Natural killer cell (primary cell): ENCODE data around the gene JPT1. TPM values are rescaled to one million over a fixed set of nuclear protein-coding genes. Genes with fewer than 3 reads are reported as not detected.
"Not testable (repeated sequence)": the region's sequence is repeated elsewhere in the genome, so short reads cannot be mapped to it uniquely, and the experiment has no call there.

Source experiments
- ATAC-seq, 3 donors: fragments of 150-1000 bp in 2 of 3; fragments of 200-7000 bp in 1 of 3; cut with Tn5 transposase; 1 replicate in 1 of 3; 2 replicates in 2 of 3; pipeline ENCODE4 v1.10.0; 2021; ENCODE audit warnings: mild to moderate bottlenecking in 2 of 3, moderate library complexity in 2 of 3
- DNase-seq, 2 donors: peaks; one replicate each; pipeline versions ENCODE4 v3.0.0 to v3.0.0-alpha.2; 2013 to 2021; ENCODE audit warnings: mixed read lengths in 1 of 2
- H3K27ac ChIP-seq: one replicate; pipeline ENCODE4 v1.5.1; 2013; ENCODE audit warnings: mild to moderate bottlenecking, low read length
- H3K27me3 ChIP-seq: one replicate; pipeline ENCODE4 v1.6.1; 2013; ENCODE audit warnings: low read length; ENCODE audit not compliant: control insufficient read depth, insufficient read depth
- H3K36me3 ChIP-seq: one replicate; pipeline ENCODE4 v1.6.1; 2013; ENCODE audit warnings: low read length; ENCODE audit not compliant: control insufficient read depth, insufficient read depth
- H3K4me1 ChIP-seq: one replicate; pipeline ENCODE4 v1.6.1; 2013; ENCODE audit warnings: low read length; ENCODE audit not compliant: control insufficient read depth, insufficient read depth
- H3K4me3 ChIP-seq: one replicate; pipeline ENCODE4 v1.5.1; 2013; ENCODE audit warnings: low read length
- H3K9me3 ChIP-seq: one replicate; pipeline ENCODE4 v1.6.1; 2013; ENCODE audit warnings: low read length; ENCODE audit not compliant: control insufficient read depth, insufficient read depth
- H3K27ac Mint-ChIP-seq, 2 donors: one replicate each; pipeline ENCODE4 v1.8.0; 2022; ENCODE audit warnings: mild to moderate bottlenecking in 2 of 2, mixed read lengths in 2 of 2, moderate library complexity in 1 of 2
- H3K27me3 Mint-ChIP-seq, 2 donors: one replicate each; pipeline ENCODE4 v1.8.0; 2022; ENCODE audit warnings: low read depth in 2 of 2, mixed read lengths in 2 of 2
- H3K36me3 Mint-ChIP-seq: one replicate; pipeline ENCODE4 v1.8.0; 2022; ENCODE audit warnings: mixed read lengths
- H3K4me1 Mint-ChIP-seq, 2 donors: one replicate each; pipeline ENCODE4 v1.8.0; 2022; ENCODE audit warnings: mixed read lengths in 2 of 2
- H3K4me3 Mint-ChIP-seq: one replicate; pipeline ENCODE4 v1.8.0; 2022; ENCODE audit warnings: mild to moderate bottlenecking, moderate library complexity, mixed read lengths
- H3K9me3 Mint-ChIP-seq, 2 donors: one replicate each; pipeline ENCODE4 v1.8.0; 2022; ENCODE audit warnings: mixed read lengths in 2 of 2
- CTCF ChIP-seq: fragments of 200-600 bp; IDR thresholded peaks from one replicate; pipeline ENCODE4 v1.8.0; 2022; ENCODE audit warnings: antibody characterized with exemption
- WGBS: methylation state at CpG from one replicate; pipeline ENCODE4 v1.1.7; 2013; ENCODE audit warnings: missing lambda C conversion rate; ENCODE audit not compliant: insufficient coverage; 5-methylcytosine and 5-hydroxymethylcytosine counted together
- intact Hi-C: fragments of 100-400 bp; cut with micrococcal nuclease; formaldehyde crosslinking; loops from one replicate; pipeline ENCODE4 v1.14.2; 2022
- total RNA-seq, 4 donors: library from RNA; stranded (reverse); fragments of 120-200 nt in 1 of 4; gene quantifications; one replicate each; pipeline versions ENCODE4 v1.2.3 to v1.2.4, GENCODE V29; 2013 to 2022

The JPT1 gene
- total RNA-seq, 3 donors from 2014 or later (not counting 1 experiment from before 2014, with no cell fraction given) = 45.0 to 54.8 (median 50.5) TPM

DNA sequence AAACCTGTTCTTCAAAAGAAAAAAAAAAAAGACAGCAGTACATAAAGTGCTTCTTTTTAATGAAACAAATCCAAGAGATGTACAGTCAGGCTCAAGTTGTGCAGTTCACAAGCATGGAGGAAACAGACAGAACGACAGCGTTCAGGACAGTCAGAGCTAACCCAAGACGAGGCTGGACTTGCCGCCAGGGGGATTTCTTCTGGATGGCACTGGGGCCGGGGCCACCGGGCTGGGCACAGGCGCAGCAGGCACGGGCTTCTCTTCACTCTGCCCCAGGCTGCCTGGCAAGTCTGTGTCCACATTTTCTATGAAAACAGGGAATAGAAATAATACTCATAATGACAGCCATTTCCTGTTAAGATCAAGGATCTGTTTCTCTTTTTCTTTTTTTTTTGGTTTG is 18.4 kb downstream of the JPT1 start:
- no peaks in the 10 kb centered on the region for H3K9me3 Mint-ChIP-seq
- WGBS = 94% methylated on average over 8 of the region's 8 CpGs
- H3K4me1 ChIP-seq = peaks cover 17% of the 10 kb centered on the region
- no peak overlapping the region for H3K27ac ChIP-seq
- no peak overlapping the region for H3K4me3 Mint-ChIP-seq
- no peaks in the 10 kb centered on the region for H3K27me3 Mint-ChIP-seq
- no peaks in the 10 kb centered on the region for H3K36me3 Mint-ChIP-seq
- H3K4me3 ChIP-seq = no peak overlapping the region
- H3K27me3 ChIP-seq = no peaks in the 10 kb centered on the region
- peaks cover 5% of the 10 kb centered on the region for H3K36me3 ChIP-seq
- intact Hi-C loops = no loop called here
- H3K4me1 Mint-ChIP-seq = peaks cover 7 to 12% of the 10 kb centered on the region in 2 donors
- H3K27ac Mint-ChIP-seq = no peak overlapping the region
- no peak for TF ChIP-seq CTCF
- no peaks in the 10 kb centered on the region for H3K9me3 ChIP-seq
- DNase-seq = no peak
- ATAC-seq = no peak

- peaks cover 17% of the 10 kb centered on the region for H3K4me1 ChIP-seq
- WGBS = 86% methylated on average over 5 of the region's 5 CpGs
- peaks cover 5% of the 10 kb centered on the region for H3K36me3 ChIP-seq
- no peaks in the 10 kb centered on the region for H3K27me3 Mint-ChIP-seq
- H3K4me3 ChIP-seq = no peak overlapping the region
- DNase-seq = no peak
- H3K27me3 ChIP-seq = no peaks in the 10 kb centered on the region
- ATAC-seq = no peak
- no peak overlapping the region for H3K27ac Mint-ChIP-seq
- no peak overlapping the region for H3K4me3 Mint-ChIP-seq
- H3K9me3 ChIP-seq = no peaks in the 10 kb centered on the region
- no peak for TF ChIP-seq CTCF
- intact Hi-C loops = no loop called here
- no peak overlapping the region for H3K27ac ChIP-seq
- H3K4me1 Mint-ChIP-seq = peaks cover 6 to 12% of the 10 kb centered on the region in 2 donors
- no peaks in the 10 kb centered on the region for H3K36me3 Mint-ChIP-seq
- no peaks in the 10 kb centered on the region for H3K9me3 Mint-ChIP-seq
Measured at GRCh38 chr17:75135452-75135851, 18.9 kb downstream of the JPT1 start.

GRCh38 chr17:75133607-75134347 is 20.5 kb downstream of the JPT1 start:
- H3K27ac ChIP-seq, H3K9me3 Mint-ChIP-seq, H3K27ac Mint-ChIP-seq, H3K27me3 Mint-ChIP-seq, H3K36me3 ChIP-seq, ATAC-seq, H3K4me3 Mint-ChIP-seq, DNase-seq, H3K4me3 ChIP-seq, H3K9me3 ChIP-seq, H3K27me3 ChIP-seq, H3K36me3 Mint-ChIP-seq: not testable (repeated sequence)
- H3K4me1 ChIP-seq = peaks cover 21% of the 10 kb centered on the region
- intact Hi-C loops = loop anchor here (5.0 kb wide), 1 partner anchor 39 kb away; no protein-coding TSS in a partner anchor
- WGBS = 96% methylated on average over 14 of the region's 14 CpGs
- peaks cover 7 to 18% of the 10 kb centered on the region in 2 donors for H3K4me1 Mint-ChIP-seq

DNA sequence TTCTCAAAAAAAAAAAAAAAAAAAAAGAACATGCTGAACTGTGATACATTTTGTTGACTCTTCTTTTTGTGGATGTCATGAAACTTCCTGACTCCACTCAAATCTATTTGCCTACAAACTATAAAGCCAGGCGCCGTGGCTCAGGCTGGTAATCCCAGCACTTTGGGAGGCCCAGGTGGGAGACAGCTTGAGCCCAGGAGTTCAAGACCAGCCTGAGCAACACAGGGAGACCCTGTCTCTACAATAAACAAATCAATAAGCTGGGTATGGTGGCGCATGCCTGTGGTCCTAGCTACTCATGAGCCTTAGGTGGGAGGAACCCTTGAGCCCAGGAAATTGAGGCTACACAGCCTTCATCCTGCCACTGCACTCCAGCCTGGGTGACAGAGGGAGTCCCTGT is 21.3 kb downstream of the JPT1 start:
- H3K9me3 ChIP-seq = no peaks in the 10 kb centered on the region
- WGBS = 100% methylated on average over 3 of the region's 3 CpGs
- Mint-ChIP-seq H3K27me3 (no peaks in the 10 kb centered on the region), H3K36me3 (no peaks in the 10 kb centered on the region), H3K9me3 (no peaks in the 10 kb centered on the region), H3K4me3 (no peak overlapping the region), H3K4me1 (peaks cover 7 to 18% of the 10 kb centered on the region in 2 donors), H3K27ac (no peak overlapping the region)
- peaks cover 9% of the 10 kb centered on the region for H3K36me3 ChIP-seq
- no peak for DNase-seq
- no peak overlapping the region for H3K27ac ChIP-seq
- ATAC-seq = no peak
- intact Hi-C loops = loop anchor here (5.0 kb wide), 1 partner anchor 39 kb away; no protein-coding TSS in a partner anchor
- H3K27me3 ChIP-seq = no peaks in the 10 kb centered on the region
- H3K4me1 ChIP-seq = peaks cover 21% of the 10 kb centered on the region
- no peak for TF ChIP-seq CTCF
- H3K4me3 ChIP-seq = no peak overlapping the region

GRCh38 chr17:75132018-75133000 is 22.0 kb downstream of the JPT1 start:
- H3K27me3 ChIP-seq, ATAC-seq, H3K36me3 Mint-ChIP-seq, H3K27me3 Mint-ChIP-seq, H3K9me3 ChIP-seq, H3K36me3 ChIP-seq, H3K9me3 Mint-ChIP-seq: not testable (repeated sequence)
- Mint-ChIP-seq H3K4me3 (peak overlapping the region; percentile 86), H3K27ac (peak overlapping the region; percentile 53 to 89), H3K4me1 (peaks cover 7 to 18% of the 10 kb centered on the region in 2 donors)
- intact Hi-C loops = loop anchor here (5.0 kb wide), 1 partner anchor 40 kb away; no protein-coding TSS in a partner anchor
- peak in 1 of 2 donors; percentile 14 for DNase-seq
- H3K27ac ChIP-seq = peak overlapping the region; percentile 66
- 74% methylated on average over 40 of the region's 40 CpGs for WGBS
- peak overlapping the region; percentile 83 for H3K4me3 ChIP-seq
- H3K4me1 ChIP-seq = peaks cover 21% of the 10 kb centered on the region
